MM.1S (cell line): ENCODE measurements around the gene USP32.

Experiments
- CTCF ChIP-seq: fragments of 300-600 bp; sonication (generic); IDR thresholded peaks from 2 replicates; pipeline ENCODE4 v1.5.1; 2016; ENCODE audit warnings: antibody characterized with exemption, low read length, mixed read lengths
- EZH2 ChIP-seq: fragments of 300-600 bp; sonication (generic); optimal IDR thresholded peaks from 2 replicates; pipeline ENCODE3; 2017; ENCODE audit warnings: low read depth, mild to moderate bottlenecking, antibody characterized with exemption, low read length, mixed read lengths

- no peak for TF ChIP-seq CTCF
- no peak for TF ChIP-seq EZH2
Measured at GRCh38 chr17:60135151-60135950, 256.6 kb downstream of the USP32 start.
